Endothelial cell of umbilical vein (primary cell): ENCODE measurements around the gene TRIM37. TPM values are rescaled to one million over a fixed set of nuclear protein-coding genes. Genes with fewer than 3 reads are reported as not detected.

Experiments used
- BruUV-seq: library from RNA; stranded (reverse); fragments of 400-500 nt; replicated peaks from 2 replicates; lab custom pipeline; 2021; lab: Mats Ljungman, UMichigan
- CTCF ChIA-PET: fragments of 300-600, 350-600 bp; sonication (Branson Sonifier 250); formaldehyde crosslinking; loops from one replicate; lab custom pipeline; 2021; ENCODE audit warnings: antibody characterized with exemption, inconsistent platforms; lab: Charles Lee
- POLR2A ChIA-PET: fragments of 300-600, 350-600 bp; sonication (Branson Sonifier 250); formaldehyde crosslinking; loops from one replicate; lab custom pipeline; 2021; ENCODE audit warnings: antibody characterized with exemption, inconsistent platforms; lab: Charles Lee
- DNase-seq: peaks from one replicate; pipeline ENCODE4 v3.0.0-alpha.2; 2011; ENCODE audit warnings: low read depth, low spot score
- FAIRE-seq: peaks from 2 replicates; lab custom pipeline; 2011; peaks lifted over from hg19 to GRCh38; lab: Jason Lieb, UNC
- H2AFZ ChIP-seq: 2 replicates; pipeline ENCODE4 v1.6.0; 2012; ENCODE audit warnings: low read depth, low read length, control low read depth, inconsistent platforms
- H3K27ac ChIP-seq: 2 replicates; pipeline ENCODE4 v1.5.1; 2011; ENCODE audit warnings: low read depth, mild to moderate bottlenecking, control low read depth, low read length, moderate library complexity; ENCODE audit not compliant: insufficient read depth
- H3K27me3 ChIP-seq, 2 experiments: 2 replicates each; pipeline versions ENCODE4 v1.6.0 to v1.6.1; 2011; ENCODE audit warnings: low read length in 2 of 2, mixed read lengths in 1 of 2; ENCODE audit not compliant: control insufficient read depth in 2 of 2, insufficient read depth in 2 of 2
- H3K36me3 ChIP-seq, 2 experiments: 2 replicates in 1 of 2; 3 replicates in 1 of 2; pipeline ENCODE4 v1.5.1; 2011; ENCODE audit warnings: low read length in 2 of 2, mild to moderate bottlenecking in 1 of 2, moderate library complexity in 1 of 2; ENCODE audit not compliant: control insufficient read depth in 2 of 2, insufficient read depth in 2 of 2; ENCODE audit errors: extremely low read depth in 1 of 2
- H3K4me1 ChIP-seq: 3 replicates; pipeline ENCODE4 v1.5.1; 2011; ENCODE audit warnings: mild to moderate bottlenecking, low read length; ENCODE audit not compliant: control insufficient read depth, insufficient read depth; ENCODE audit errors: extremely low read depth
- H3K4me2 ChIP-seq: 2 replicates; pipeline ENCODE4 v1.6.1; 2011; ENCODE audit warnings: low read length, control low read depth, mixed read lengths; ENCODE audit not compliant: insufficient read depth
- H3K4me3 ChIP-seq, 3 experiments: fragments of 200-600 bp in 1 of 3; sonication (generic), shearing (Covaris generic) in 1 of 3; replicated peaks in 1 of 3; 2 replicates each; pipeline ENCODE4 v1.5.1; 2011 to 2016; ENCODE audit warnings: control low read depth in 3 of 3, low read length in 3 of 3, mild to moderate bottlenecking in 2 of 3, inconsistent platforms in 1 of 3, low read depth in 1 of 3, moderate library complexity in 1 of 3; ENCODE audit not compliant: insufficient read depth in 1 of 3
- H3K79me2 ChIP-seq: 2 replicates; pipeline ENCODE4 v1.6.0; 2012; ENCODE audit warnings: low read length, inconsistent platforms; ENCODE audit not compliant: control insufficient read depth, insufficient read depth
- H3K9ac ChIP-seq: replicated peaks from 2 replicates; pipeline ENCODE3; 2011; ENCODE audit warnings: low read length, control low read depth; ENCODE audit not compliant: insufficient read depth; ENCODE audit errors: extremely low read depth
- H3K9me1 ChIP-seq: replicated peaks from 3 replicates; pipeline ENCODE4 v1.6.0; 2011; ENCODE audit warnings: mild to moderate bottlenecking, low read length; ENCODE audit not compliant: control insufficient read depth, insufficient read depth; ENCODE audit errors: extremely low read depth
- H3K9me3 ChIP-seq: replicated peaks from 2 replicates; pipeline ENCODE4 v1.5.1; 2012; ENCODE audit warnings: low read length, inconsistent platforms; ENCODE audit not compliant: control insufficient read depth, insufficient read depth
- H4K20me1 ChIP-seq: replicated peaks from 2 replicates; pipeline ENCODE3; 2011; ENCODE audit warnings: mild to moderate bottlenecking, low read length; ENCODE audit not compliant: control insufficient read depth, insufficient read depth; ENCODE audit errors: extremely low read depth
- EZH2 ChIP-seq: IDR thresholded peaks from 2 replicates; pipeline ENCODE4 v1.6.1; 2012; ENCODE audit warnings: borderline replicate concordance, low read depth, mild to moderate bottlenecking, moderate library complexity, low read length, inconsistent platforms; ENCODE audit not compliant: severe bottlenecking
- GATA2 ChIP-seq: IDR thresholded peaks from 2 replicates; pipeline ENCODE4 v1.7.0; 2011; ENCODE audit warnings: low read depth, mild to moderate bottlenecking, moderate library complexity, mixed read lengths, low read length; ENCODE audit not compliant: insufficient read length, insufficient read depth
- MYC ChIP-seq: IDR thresholded peaks from one replicate; pipeline ENCODE4 v1.6.1; 2011; ENCODE audit warnings: mild to moderate bottlenecking, low read depth, low read length
- POLR2AphosphoS5 ChIP-seq: IDR thresholded peaks from 2 replicates; pipeline ENCODE4 v1.6.1; 2012; ENCODE audit warnings: low read depth, mild to moderate bottlenecking, control low read depth, low read length, moderate library complexity; ENCODE audit not compliant: insufficient read depth
- dilution Hi-C: fragments of 300-500 bp; cut with MboI; formaldehyde crosslinking; loops from one replicate; pipeline ENCODE4 v1.15.0; 2019; ENCODE audit warnings: low sequenced_read_pairs; ENCODE audit not compliant: extremely low pct_ligation_motif_present
- intact Hi-C: fragments of 100-400 bp; cut with micrococcal nuclease; formaldehyde crosslinking; loops from one replicate; pipeline ENCODE4 v1.10.0; 2022
- polyA plus RNA-seq, 4 experiments: library from polyadenylated mRNA; depleted of rRNA in 3 of 4; stranded (reverse) in 3 of 4; unstranded in 1 of 4; fragments of >200 nt; gene quantifications; 2 replicates each; pipeline versions ENCODE4 v1.2.1 to v1.2.3, GENCODE V29; 2011 to 2012; ENCODE audit warnings: missing spikeins in 1 of 4
- total RNA-seq: library from RNA; stranded (reverse); gene quantifications from 2 replicates; pipeline ENCODE4 v1.2.3, GENCODE V29; 2021

TRIM37 gene
- total and polyA plus RNA-seq, 2 donors (not counting 3 experiments of a cell fraction or from before 2014, with no cell fraction given): 18.8 to 41.9 TPM

DNA sequence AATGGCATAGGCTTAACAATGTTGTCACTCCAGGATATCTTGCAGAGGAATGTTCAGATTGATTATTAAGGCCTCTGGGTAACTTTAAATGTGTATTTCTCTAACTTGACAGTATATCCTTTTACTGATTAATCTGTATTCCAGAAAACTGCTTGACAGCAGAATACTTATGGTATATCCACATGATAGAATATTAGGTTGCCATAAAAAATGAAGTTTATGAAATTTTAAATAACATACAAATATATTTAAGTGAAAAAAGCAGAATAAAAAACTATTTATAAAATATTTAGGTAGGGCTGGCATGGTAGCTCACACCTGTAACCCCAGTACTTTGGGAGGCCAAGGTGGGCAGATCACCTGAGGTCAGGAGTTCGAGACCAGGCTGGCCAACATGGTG, 106.7 kb downstream of the TRIM37 start:
- CTCF ChIA-PET: interaction anchor here (0.7 kb wide), 1 partner anchor 481 kb away, joined by 3 read pairs; no protein-coding TSS in a partner anchor

DNA sequence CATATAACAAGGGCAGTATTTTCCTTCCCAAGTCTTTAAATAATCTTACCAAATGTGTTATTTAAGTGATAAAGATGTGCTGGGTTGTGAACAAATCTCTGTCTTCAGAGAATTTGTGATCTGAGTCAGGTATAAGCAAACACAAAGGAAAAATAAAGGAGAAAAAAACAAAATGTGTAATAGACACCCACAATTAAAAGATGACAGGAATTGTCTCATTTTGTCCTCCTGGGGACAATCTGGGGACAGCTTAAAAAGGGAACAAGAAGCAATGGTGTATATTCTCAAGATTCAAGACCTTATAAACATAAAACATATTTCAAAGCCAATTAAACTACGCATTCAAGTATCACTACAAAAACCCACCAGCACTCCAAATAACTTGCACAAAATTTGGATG, 107.2 kb downstream of the TRIM37 start:
- ChIA-PET CTCF (interaction anchor here (3.7 kb wide), 1 partner anchor 288 kb away, joined by 13 read pairs; no protein-coding TSS in a partner anchor), POLR2A (no interaction called here)
- H3K36me3 ChIP-seq: peaks cover 2 to 3% of the 10 kb centered on the region in 2 experiments
- H2AFZ ChIP-seq: no peak overlapping the region
- no peaks in the 10 kb centered on the region for H4K20me1 ChIP-seq
- no peak overlapping the region for H3K9ac ChIP-seq
- no peaks in the 10 kb centered on the region for H3K27me3 ChIP-seq
- dilution Hi-C loops (no loop called here), intact Hi-C loops (no loop called here)
- no peaks in the 10 kb centered on the region for H3K9me3 ChIP-seq
- no peak for TF ChIP-seq GATA2
- DNase-seq: no peak
- no peaks in the 10 kb centered on the region for H3K79me2 ChIP-seq
- BruUV-seq: no TSS peak
- no peak overlapping the region for H3K4me2 ChIP-seq
- no peak overlapping the region for H3K27ac ChIP-seq
- H3K4me3 ChIP-seq: no peak overlapping the region
- no peak for FAIRE-seq
- H3K4me1 ChIP-seq: peaks cover 32% of the 10 kb centered on the region
- H3K9me1 ChIP-seq: no peaks in the 10 kb centered on the region

More for the DNA sequence above, 106.7 kb downstream of the TRIM37 start:
- H3K4me3 ChIP-seq: no peak overlapping the region
- no peaks in the 10 kb centered on the region for H3K27me3 ChIP-seq
- peaks cover 35% of the 10 kb centered on the region for H3K4me1 ChIP-seq
- no peak overlapping the region for H3K27ac ChIP-seq
- no peaks in the 10 kb centered on the region for H3K9me3 ChIP-seq
- POLR2A ChIA-PET: no interaction called here
- H3K9ac ChIP-seq: no peak overlapping the region
- intact Hi-C loops: no loop called here
- peaks cover 2 to 3% of the 10 kb centered on the region in 2 experiments for H3K36me3 ChIP-seq
- dilution Hi-C loops: no loop called here
- BruUV-seq: no TSS peak
- TF ChIP-seq EZH2 (no peak), POLR2AphosphoS5 (no peak), MYC (no peak)
- H3K4me2 ChIP-seq: no peak overlapping the region
- no peaks in the 10 kb centered on the region for H3K79me2 ChIP-seq
- FAIRE-seq: no peak
- no peaks in the 10 kb centered on the region for H3K9me1 ChIP-seq
- no peaks in the 10 kb centered on the region for H4K20me1 ChIP-seq
- H2AFZ ChIP-seq: no peak overlapping the region
- no peak for DNase-seq
